Right lobe of liver (tissue), 4 donors: ENCODE results near the gene NCAPD3.

Experiments used
- POLR2A ChIP-seq: fragments of 450-650 bp; IDR thresholded peaks from one replicate; pipeline ENCODE4 v1.6.1; 2017; ENCODE audit warnings: antibody characterized with exemption, mild to moderate bottlenecking
- TF ChIP-seq, protein P1 (sequence below), 4 donors: fragments of 200-600 bp in 3 of 4; fragments of 450-650 bp in 1 of 4; IDR thresholded peaks; one replicate each; pipeline versions ENCODE4 v1.5.1 to v1.8.0; 2016 to 2022; ENCODE audit warnings: antibody characterized with exemption in 4 of 4, mild to moderate bottlenecking in 2 of 4
- donor health status: DM: no; HTN: no; CAD: no.
- donor health status: DM: no; HTN: no; CAD: no.
- donor health status: DM: no; HTN: yes; CAD: no.

DNA sequence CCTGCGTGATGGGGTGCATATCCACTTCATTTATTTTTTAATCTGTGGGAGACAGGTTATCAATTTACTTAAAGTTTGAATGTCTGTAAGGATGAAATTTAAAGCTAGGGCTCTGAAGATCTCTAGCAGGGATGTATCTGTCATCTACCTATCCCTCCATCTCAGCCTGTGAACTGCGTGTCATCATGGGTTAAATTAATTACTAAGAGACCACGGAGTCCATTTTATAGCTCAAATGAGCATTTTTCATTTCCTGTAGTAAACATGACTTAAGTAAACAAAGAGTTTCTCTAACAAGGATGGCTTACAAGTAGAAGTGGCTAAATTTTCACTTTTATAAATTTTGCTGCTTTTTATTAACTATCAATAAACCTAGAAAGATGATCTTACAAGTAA, 49.5 kb upstream of the NCAPD3 start:
- TF ChIP-seq, protein P1, sequence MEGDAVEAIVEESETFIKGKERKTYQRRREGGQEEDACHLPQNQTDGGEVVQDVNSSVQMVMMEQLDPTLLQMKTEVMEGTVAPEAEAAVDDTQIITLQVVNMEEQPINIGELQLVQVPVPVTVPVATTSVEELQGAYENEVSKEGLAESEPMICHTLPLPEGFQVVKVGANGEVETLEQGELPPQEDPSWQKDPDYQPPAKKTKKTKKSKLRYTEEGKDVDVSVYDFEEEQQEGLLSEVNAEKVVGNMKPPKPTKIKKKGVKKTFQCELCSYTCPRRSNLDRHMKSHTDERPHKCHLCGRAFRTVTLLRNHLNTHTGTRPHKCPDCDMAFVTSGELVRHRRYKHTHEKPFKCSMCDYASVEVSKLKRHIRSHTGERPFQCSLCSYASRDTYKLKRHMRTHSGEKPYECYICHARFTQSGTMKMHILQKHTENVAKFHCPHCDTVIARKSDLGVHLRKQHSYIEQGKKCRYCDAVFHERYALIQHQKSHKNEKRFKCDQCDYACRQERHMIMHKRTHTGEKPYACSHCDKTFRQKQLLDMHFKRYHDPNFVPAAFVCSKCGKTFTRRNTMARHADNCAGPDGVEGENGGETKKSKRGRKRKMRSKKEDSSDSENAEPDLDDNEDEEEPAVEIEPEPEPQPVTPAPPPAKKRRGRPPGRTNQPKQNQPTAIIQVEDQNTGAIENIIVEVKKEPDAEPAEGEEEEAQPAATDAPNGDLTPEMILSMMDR (IDR thresholded peaks at IDR 0.05), result no peak
- no peak for TF ChIP-seq POLR2A
